Stomach (tissue), 4 donors: ENCODE results near the gene DNM3.

Experiments used
- CTCF ChIP-seq, 7 experiments: fragments of 450-650 bp in 4 of 7; fragments of 200-600 bp in 3 of 7; sonication (generic) in 3 of 7; IDR thresholded peaks; one replicate each; pipeline ENCODE4 v1.5.1; 2016 to 2019; ENCODE audit warnings: antibody characterized with exemption in 7 of 7, control low read depth in 2 of 7, mild to moderate bottlenecking in 1 of 7
- POLR2A ChIP-seq, 4 donors: fragments of 450-650 bp; IDR thresholded peaks; one replicate each; pipeline ENCODE4 v1.6.1; 2016; ENCODE audit warnings: antibody characterized with exemption in 4 of 4, control low read depth in 2 of 4, mild to moderate bottlenecking in 1 of 4, moderate library complexity in 1 of 4

- TF ChIP-seq CTCF (IDR thresholded peaks at IDR 0.05) (no peak), POLR2A (IDR thresholded peaks at IDR 0.05) (no peak)
These were observed 438.8 kb downstream of the DNM3 start for GRCh38 chr1:172279939-172280636.
